ENCODE measurements around the gene CERK. TPM values are rescaled to one million over a fixed set of nuclear protein-coding genes. Genes with fewer than 3 reads are reported as not detected.

Gene CERK
- total RNA-seq, 1 experiment from 2014 or later = 45.6 TPM

- ChIA-PET POLR2A (no interaction called here), CTCF (no interaction called here)
These were observed 34.7 kb downstream of the CERK start for GRCh38 chr22:46703171-46703995.

More at GRCh38 chr22:46703171-46703995, 34.7 kb downstream of the CERK start:
- H3K4me1 Mint-ChIP-seq = no peaks in the 10 kb centered on the region
- no peak for TF ChIP-seq IRF2 (CRISPR knock-in tag; IDR thresholded peaks at IDR 0.05; ENCODE audit: borderline replicate concordance, low read depth)
- no peak for TF ChIP-seq ERG (CRISPR knock-in tag; IDR thresholded peaks at IDR 0.05)
- TF ChIP-seq USF1 (CRISPR knock-in tag; IDR thresholded peaks at IDR 0.05) = no peak
- no peak for TF ChIP-seq SMAD3 (CRISPR knock-in tag; IDR thresholded peaks at IDR 0.05; ENCODE audit: borderline replicate concordance)
- TF ChIP-seq ZNF219 (CRISPR knock-in tag; IDR thresholded peaks at IDR 0.05; ENCODE audit: borderline replicate concordance) = no peak
- no peak for TF ChIP-seq E2F5 (CRISPR knock-in tag; IDR thresholded peaks at IDR 0.05)
- no peak for TF ChIP-seq NR3C1 (CRISPR knock-in tag; conservative IDR thresholded peaks at IDR 0.05; ENCODE audit: low read depth)
- no peak for TF ChIP-seq PRDM15 (CRISPR knock-in tag; IDR thresholded peaks at IDR 0.05)
- TF ChIP-seq ZNF396 (CRISPR knock-in tag; IDR thresholded peaks at IDR 0.05; ENCODE audit: borderline replicate concordance) = no peak
- TF ChIP-seq ZNF532 (CRISPR knock-in tag; IDR thresholded peaks at IDR 0.05; ENCODE audit: borderline replicate concordance) = no peak
- no peak for TF ChIP-seq SP1 (CRISPR knock-in tag; conservative IDR thresholded peaks at IDR 0.05)
- TF ChIP-seq ZBTB21 (CRISPR knock-in tag; IDR thresholded peaks at IDR 0.05; ENCODE audit: borderline replicate concordance) = no peak
- TF ChIP-seq NFATC4 (CRISPR knock-in tag; IDR thresholded peaks at IDR 0.05) = no peak
- no peak for TF ChIP-seq ZNF263 (CRISPR knock-in tag; IDR thresholded peaks at IDR 0.05; ENCODE audit: low read depth)
- TF ChIP-seq ZNF671 (CRISPR knock-in tag; IDR thresholded peaks at IDR 0.05) = no peak
- TF ChIP-seq ZNF138 (CRISPR knock-in tag; conservative IDR thresholded peaks at IDR 0.05) = no peak
- no peak for TF ChIP-seq ETV6 (CRISPR knock-in tag; IDR thresholded peaks at IDR 0.05)
- no peak for ATAC-seq
- H3K27ac Mint-ChIP-seq = no peak overlapping the region
- H3K36me3 Mint-ChIP-seq = peaks cover 51% of the 10 kb centered on the region
- no peaks in the 10 kb centered on the region for H3K27me3 Mint-ChIP-seq (ENCODE audit: low read depth)
- no peak for DNase-seq (ENCODE audit: low spot score)
- H3K4me3 Mint-ChIP-seq = no peak overlapping the region
- H3K9me3 Mint-ChIP-seq = no peaks in the 10 kb centered on the region

Data from WTC11 (cell line).